Body of pancreas (tissue), 4 donors: ENCODE measurements around the gene LCLAT1.

Experiments used
- CTCF ChIP-seq, 7 experiments: fragments of 450-650 bp in 4 of 7; fragments of 200-600 bp in 3 of 7; sonication (generic) in 3 of 7; IDR thresholded peaks; one replicate each; pipeline ENCODE4 v1.5.1; 2016 to 2019; ENCODE audit warnings: antibody characterized with exemption in 7 of 7
- POLR2A ChIP-seq, 3 donors: fragments of 450-650 bp; IDR thresholded peaks; one replicate each; pipeline ENCODE4 v1.6.1; 2016; ENCODE audit warnings: antibody characterized with exemption in 3 of 3, mild to moderate bottlenecking in 2 of 3

- no peak for TF ChIP-seq CTCF (IDR thresholded peaks at IDR 0.05)
- TF ChIP-seq POLR2A (IDR thresholded peaks at IDR 0.05), result no peak
Observed at GRCh38 chr2:30445266-30445821, 1.7 kb upstream of the LCLAT1 start.
